Upper lobe of left lung (tissue), 4 donors: ENCODE results near the gene C1orf21.

Experiments used
- POLR2A ChIP-seq, 4 donors: fragments of 450-650 bp; IDR thresholded peaks; one replicate each; pipeline ENCODE4 v1.5.1; 2016 to 2017; ENCODE audit warnings: antibody characterized with exemption in 4 of 4, mild to moderate bottlenecking in 2 of 4
- POLR2AphosphoS5 ChIP-seq, 2 donors: sonication (generic); formaldehyde crosslinking; IDR thresholded peaks; one replicate each; pipeline ENCODE4 v1.5.1; 2017; ENCODE audit warnings: antibody characterized with exemption in 2 of 2
- TF ChIP-seq, protein P1 (sequence below), 6 experiments: fragments of 450-650 bp in 4 of 6; fragments of 200-600 bp in 2 of 6; sonication (generic) in 2 of 6; IDR thresholded peaks; one replicate each; pipeline ENCODE4 v1.5.1; 2016 to 2019; ENCODE audit warnings: antibody characterized with exemption in 6 of 6

DNA sequence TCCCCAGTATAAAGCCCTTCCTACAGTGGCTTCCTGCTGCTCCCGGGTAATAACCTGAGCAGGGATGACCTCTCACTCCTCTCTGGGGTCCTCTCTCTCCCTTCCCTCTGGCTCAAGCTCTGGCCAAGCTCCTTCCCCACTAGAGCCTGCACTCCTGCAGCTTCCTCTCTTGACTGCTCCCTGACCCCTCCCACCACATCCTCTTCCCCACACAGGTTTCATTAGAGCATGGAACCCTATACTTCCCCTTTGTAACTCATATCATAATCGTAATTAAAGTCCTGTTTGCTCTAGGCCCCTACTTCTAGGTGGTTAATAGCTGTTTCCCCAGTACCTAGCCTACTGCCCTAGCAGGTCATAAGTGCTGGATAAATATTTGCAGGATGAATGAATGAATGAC, 146.2 kb downstream of the C1orf21 start:
- TF ChIP-seq, protein P1, sequence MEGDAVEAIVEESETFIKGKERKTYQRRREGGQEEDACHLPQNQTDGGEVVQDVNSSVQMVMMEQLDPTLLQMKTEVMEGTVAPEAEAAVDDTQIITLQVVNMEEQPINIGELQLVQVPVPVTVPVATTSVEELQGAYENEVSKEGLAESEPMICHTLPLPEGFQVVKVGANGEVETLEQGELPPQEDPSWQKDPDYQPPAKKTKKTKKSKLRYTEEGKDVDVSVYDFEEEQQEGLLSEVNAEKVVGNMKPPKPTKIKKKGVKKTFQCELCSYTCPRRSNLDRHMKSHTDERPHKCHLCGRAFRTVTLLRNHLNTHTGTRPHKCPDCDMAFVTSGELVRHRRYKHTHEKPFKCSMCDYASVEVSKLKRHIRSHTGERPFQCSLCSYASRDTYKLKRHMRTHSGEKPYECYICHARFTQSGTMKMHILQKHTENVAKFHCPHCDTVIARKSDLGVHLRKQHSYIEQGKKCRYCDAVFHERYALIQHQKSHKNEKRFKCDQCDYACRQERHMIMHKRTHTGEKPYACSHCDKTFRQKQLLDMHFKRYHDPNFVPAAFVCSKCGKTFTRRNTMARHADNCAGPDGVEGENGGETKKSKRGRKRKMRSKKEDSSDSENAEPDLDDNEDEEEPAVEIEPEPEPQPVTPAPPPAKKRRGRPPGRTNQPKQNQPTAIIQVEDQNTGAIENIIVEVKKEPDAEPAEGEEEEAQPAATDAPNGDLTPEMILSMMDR (IDR thresholded peaks at IDR 0.05) = no peak
- no peak for TF ChIP-seq POLR2A (IDR thresholded peaks at IDR 0.05)
- no peak for TF ChIP-seq POLR2AphosphoS5 (IDR thresholded peaks at IDR 0.05)
